BLaER1 treated with 17β-estradiol and CSF1 and Interleukin-3, amounts not matched to agents 10 nM and 100 nM (cell line): Measurements from ENCODE around the gene NLE1.

Experiments used
- H3K27ac ChIP-seq, 11 experiments: shearing (Covaris generic); formaldehyde crosslinking; 2 replicates each; pipeline ENCODE4 v1.8.1; 2022
- H3K27me3 ChIP-seq, 11 experiments: shearing (Covaris generic); formaldehyde crosslinking; 2 replicates each; pipeline ENCODE4 v1.8.1; 2022
- H3K36me3 ChIP-seq, 11 experiments: shearing (Covaris generic); formaldehyde crosslinking; 2 replicates each; pipeline ENCODE4 v1.8.1; 2022
- H3K4me1 ChIP-seq, 10 experiments: shearing (Covaris generic); formaldehyde crosslinking; 2 replicates each; pipeline ENCODE4 v1.8.1; 2022
- H3K4me2 ChIP-seq, 11 experiments: shearing (Covaris generic); formaldehyde crosslinking; 2 replicates each; pipeline ENCODE4 v1.8.1; 2022
- H3K4me3 ChIP-seq, 10 experiments: shearing (Covaris generic); formaldehyde crosslinking; 2 replicates each; pipeline ENCODE4 v1.8.1; 2022
- H3K9ac ChIP-seq, 11 experiments: shearing (Covaris generic); formaldehyde crosslinking; 2 replicates each; pipeline ENCODE4 v1.8.1; 2022
- H3K9me3 ChIP-seq, 11 experiments: shearing (Covaris generic); formaldehyde crosslinking; replicated peaks in 1 of 11; 2 replicates each; pipeline ENCODE4 v1.8.1; 2022
- H4K20me1 ChIP-seq, 11 experiments: shearing (Covaris generic); formaldehyde crosslinking; 2 replicates each; pipeline ENCODE4 v1.8.1; 2022
- Cebpa-rat ChIP-seq, 11 experiments: shearing (Covaris generic); IDR thresholded peaks; 2 replicates each; pipeline ENCODE4 v1.8.1; 2022

The NLE1 gene

GRCh38 chr17:35166526-35166925 lies 24.4 kb upstream of the NLE1 start:
- H3K27me3 ChIP-seq, result no peaks in the 10 kb centered on the region
- no peak overlapping the region for H3K9ac ChIP-seq
- no peak overlapping the region for H3K4me2 ChIP-seq
- no peaks in the 10 kb centered on the region for H3K9me3 ChIP-seq
- no peaks in the 10 kb centered on the region for H4K20me1 ChIP-seq
- TF ChIP-seq Cebpa-rat (IDR thresholded peaks at IDR 0.05), result no peak
- no peaks in the 10 kb centered on the region for H3K36me3 ChIP-seq
- H3K4me3 ChIP-seq, result no peak overlapping the region
- no peak overlapping the region for H3K27ac ChIP-seq
- peaks cover 0 to 5% (median 0%) of the 10 kb centered on the region in 10 experiments; a peak in 5 of 20 replicates for H3K4me1 ChIP-seq

- TF ChIP-seq Cebpa-rat (IDR thresholded peaks at IDR 0.05), result no peak
- no peaks in the 10 kb centered on the region for H3K27me3 ChIP-seq
Observed at GRCh38 chr17:35164716-35165115, 22.6 kb upstream of the NLE1 start.

GRCh38 chr17:35163886-35164285 lies 21.8 kb upstream of the NLE1 start:
- no peaks in the 10 kb centered on the region for H3K36me3 ChIP-seq
- H3K27ac ChIP-seq, result no peak overlapping the region
- H3K4me2 ChIP-seq, result no peak overlapping the region
- no peak for TF ChIP-seq Cebpa-rat (IDR thresholded peaks at IDR 0.05)
- H3K9me3 ChIP-seq, result no peaks in the 10 kb centered on the region
- H3K9ac ChIP-seq, result no peak overlapping the region
- no peak overlapping the region for H3K4me3 ChIP-seq
- no peaks in the 10 kb centered on the region for H3K27me3 ChIP-seq
- H3K4me1 ChIP-seq, result peaks cover 0 to 12% (median 0%) of the 10 kb centered on the region in 10 experiments; a peak in 4 of 20 replicates
- H4K20me1 ChIP-seq, result no peaks in the 10 kb centered on the region

More at GRCh38 chr17:35164716-35165115, 22.6 kb upstream of the NLE1 start:
- Histone ChIP-seq H3K4me3 (no peak overlapping the region), H4K20me1 (no peaks in the 10 kb centered on the region), H3K27ac (no peak overlapping the region), H3K9me3 (no peaks in the 10 kb centered on the region), H3K4me1 (peaks cover 0 to 12% (median 0%) of the 10 kb centered on the region in 10 experiments; a peak in 4 of 20 replicates), H3K4me2 (no peak overlapping the region), H3K36me3 (no peaks in the 10 kb centered on the region), H3K9ac (no peak overlapping the region)

- H3K4me3 ChIP-seq, result no peak overlapping the region
- H3K4me1 ChIP-seq, result peaks cover 0 to 12% (median 0%) of the 10 kb centered on the region in 10 experiments; a peak in 4 of 20 replicates
- no peaks in the 10 kb centered on the region for H4K20me1 ChIP-seq
- H3K27me3 ChIP-seq, result no peaks in the 10 kb centered on the region
- H3K36me3 ChIP-seq, result no peaks in the 10 kb centered on the region
- no peak for TF ChIP-seq Cebpa-rat (IDR thresholded peaks at IDR 0.05)
- no peak overlapping the region for H3K4me2 ChIP-seq
- H3K9me3 ChIP-seq, result no peaks in the 10 kb centered on the region
- H3K27ac ChIP-seq, result no peak overlapping the region
- H3K9ac ChIP-seq, result no peak overlapping the region
Observed at GRCh38 chr17:35162755-35163154, 20.7 kb upstream of the NLE1 start.

GRCh38 chr17:35161281-35161761 lies 19.2 kb upstream of the NLE1 start:
- no peak overlapping the region for H3K4me3 ChIP-seq
- no peaks in the 10 kb centered on the region for H3K27me3 ChIP-seq
- H3K9me3 ChIP-seq, result no peaks in the 10 kb centered on the region
- H3K36me3 ChIP-seq, result no peaks in the 10 kb centered on the region
- H3K27ac ChIP-seq, result no peak overlapping the region
- H3K4me1 ChIP-seq, result peaks cover 0 to 12% (median 0%) of the 10 kb centered on the region in 10 experiments; a peak in 4 of 20 replicates
- H3K4me2 ChIP-seq, result peak overlapping the region in 2 of 11 experiments; percentile 25; a peak in 1 of 22 replicates
- no peak for TF ChIP-seq Cebpa-rat (IDR thresholded peaks at IDR 0.05)
- H3K9ac ChIP-seq, result no peak overlapping the region
- no peaks in the 10 kb centered on the region for H4K20me1 ChIP-seq

- H3K27ac ChIP-seq, result no peak overlapping the region
Observed at GRCh38 chr17:35160354-35161201, 18.5 kb upstream of the NLE1 start.

GRCh38 chr17:35159940-35160339 lies 17.8 kb upstream of the NLE1 start:
- Histone ChIP-seq H3K4me2 (no peak overlapping the region), H3K36me3 (no peaks in the 10 kb centered on the region), H3K27ac (no peak overlapping the region), H3K27me3 (no peaks in the 10 kb centered on the region), H3K9me3 (no peaks in the 10 kb centered on the region), H4K20me1 (no peaks in the 10 kb centered on the region), H3K4me3 (no peak overlapping the region), H3K9ac (no peak overlapping the region), H3K4me1 (peaks cover 0 to 12% (median 0%) of the 10 kb centered on the region in 10 experiments; a peak in 4 of 20 replicates)
- TF ChIP-seq Cebpa-rat (IDR thresholded peaks at IDR 0.05), result no peak

More at GRCh38 chr17:35160354-35161201, 18.5 kb upstream of the NLE1 start:
- Histone ChIP-seq H3K27me3 (no peaks in the 10 kb centered on the region), H3K36me3 (no peaks in the 10 kb centered on the region), H3K4me3 (no peak overlapping the region), H3K4me1 (peaks cover 0 to 12% (median 0%) of the 10 kb centered on the region in 10 experiments; a peak in 4 of 20 replicates), H3K9ac (no peak overlapping the region), H3K4me2 (0 out of 22 replicates have a peak overlapping the region, but pooled peaks of 1 of the 11 experiments have one; percentile 7), H4K20me1 (no peaks in the 10 kb centered on the region), H3K9me3 (no peaks in the 10 kb centered on the region)
- TF ChIP-seq Cebpa-rat (IDR thresholded peaks at IDR 0.05), result no peak

- no peaks in the 10 kb centered on the region for H3K9me3 ChIP-seq
- H3K4me3 ChIP-seq, result no peak overlapping the region
- H3K4me1 ChIP-seq, result no peaks in the 10 kb centered on the region
- H3K4me2 ChIP-seq, result no peak overlapping the region
- H3K27ac ChIP-seq, result no peak overlapping the region
- no peaks in the 10 kb centered on the region for H3K36me3 ChIP-seq
- no peak overlapping the region for H3K9ac ChIP-seq
- H4K20me1 ChIP-seq, result no peaks in the 10 kb centered on the region
- no peak for TF ChIP-seq Cebpa-rat (IDR thresholded peaks at IDR 0.05)
- H3K27me3 ChIP-seq, result no peaks in the 10 kb centered on the region
Observed at GRCh38 chr17:35155246-35155645, 13.1 kb upstream of the NLE1 start.

- Histone ChIP-seq H4K20me1 (no peaks in the 10 kb centered on the region), H3K27ac (no peak overlapping the region), H3K9ac (no peak overlapping the region), H3K36me3 (no peaks in the 10 kb centered on the region), H3K27me3 (no peaks in the 10 kb centered on the region), H3K4me1 (no peaks in the 10 kb centered on the region), H3K4me3 (no peak overlapping the region), H3K4me2 (no peak overlapping the region), H3K9me3 (no peaks in the 10 kb centered on the region)
- no peak for TF ChIP-seq Cebpa-rat (IDR thresholded peaks at IDR 0.05)
Observed at GRCh38 chr17:35154196-35155165, 12.4 kb upstream of the NLE1 start.
